K562 (cell line): ENCODE data around the gene MCM5. TPM values are rescaled to one million over a fixed set of nuclear protein-coding genes. Genes with fewer than 3 reads are reported as not detected.

Experiments
- ATF7 ChIP-seq: fragments of 450-650 bp; IDR thresholded peaks from 2 replicates; pipeline ENCODE4 v1.7.1; 2014; ENCODE audit warnings: mild to moderate bottlenecking, moderate library complexity
- DDX20 ChIP-seq: fragments of 450-650 bp; IDR thresholded peaks from 2 replicates; pipeline ENCODE4 v1.6.1; 2016; ENCODE audit warnings: missing genetic modification characterization, low read depth, mild to moderate bottlenecking, missing compliant biosample characterization, moderate library complexity
- HMG20B ChIP-seq: fragments of 250-450 bp; sonication (Bioruptor Pico); IDR thresholded peaks from 2 replicates; pipeline ENCODE4 v1.5.0; 2021; ENCODE audit warnings: mild to moderate bottlenecking
- HNRNPLL ChIP-seq: fragments of 200-400 bp; formaldehyde crosslinking; IDR thresholded peaks from 2 replicates; pipeline ENCODE4 v1.6.1; 2017; ENCODE audit warnings: low read length, low read depth, mild to moderate bottlenecking; ENCODE audit not compliant: poor library complexity, severe bottlenecking
- MEF2D ChIP-seq: conservative IDR thresholded peaks from 2 replicates; pipeline ENCODE4 v1.6.1; 2016; ENCODE audit warnings: low read depth, missing genetic modification characterization, missing compliant biosample characterization
- MYC ChIP-seq, 2 experiments: fragments of 250-450 bp in 1 of 2; sonication (Bioruptor Pico) in 1 of 2; IDR thresholded peaks; 2 replicates each; pipeline versions ENCODE4 v1.5.1 to v1.6.1; 2012 to 2021; ENCODE audit warnings: low read depth in 2 of 2, borderline replicate concordance in 1 of 2, improper control_type of control experiment in 1 of 2, low read length in 1 of 2, mild to moderate bottlenecking in 1 of 2, moderate library complexity in 1 of 2
- NR1H2 ChIP-seq: sonication (generic); formaldehyde crosslinking; IDR thresholded peaks from 2 replicates; pipeline ENCODE4 v1.4.0; 2020; ENCODE audit warnings: mild to moderate bottlenecking, missing genetic modification reagents
- POLR3A ChIP-seq: IDR thresholded peaks from 2 replicates; pipeline ENCODE4 v1.6.1; 2011; ENCODE audit warnings: borderline replicate concordance, mild to moderate bottlenecking, moderate library complexity; ENCODE audit not compliant: insufficient read length, insufficient read depth; ENCODE audit errors: extremely low read depth
- POU5F1 ChIP-seq: fragments of 150-350 bp; IDR thresholded peaks from 2 replicates; pipeline ENCODE4 v1.6.1; 2014; ENCODE audit warnings: borderline replicate concordance, low read length, low read depth, mild to moderate bottlenecking; ENCODE audit not compliant: partially characterized antibody
- PPARD ChIP-seq: fragments of 250-450 bp; sonication (Bioruptor Pico); IDR thresholded peaks from 2 replicates; pipeline ENCODE4 v1.8.0; 2022; ENCODE audit warnings: inconsistent platforms, mild to moderate bottlenecking, moderate library complexity
- SMC3 ChIP-seq: conservative IDR thresholded peaks from 2 replicates; pipeline ENCODE4 v1.6.1; 2011; ENCODE audit warnings: low read depth, low read length, improper control_type of control experiment; ENCODE audit not compliant: insufficient read depth
- TCF7L2 ChIP-seq: fragments of 150-350 bp; IDR thresholded peaks from 2 replicates; pipeline ENCODE4 v1.6.1; 2016; ENCODE audit warnings: low read depth, mild to moderate bottlenecking, low read length, moderate library complexity
- THAP12 ChIP-seq: fragments of 250-450 bp; sonication (Bioruptor Pico); IDR thresholded peaks from 2 replicates; pipeline ENCODE4 v1.9.0; 2021; ENCODE audit warnings: mild to moderate bottlenecking, inconsistent platforms
- TRIM24 ChIP-seq, 2 experiments: fragments of 450-650 bp; IDR thresholded peaks; 2 replicates each; pipeline ENCODE4 v1.6.1; 2016
- ZNF311 ChIP-seq: fragments of 250-450 bp; sonication (Bioruptor Pico); IDR thresholded peaks from 2 replicates; pipeline ENCODE4 v1.4.0; 2020; ENCODE audit warnings: mild to moderate bottlenecking, moderate library complexity
- ZNF407 ChIP-seq: fragments of 450-650 bp; IDR thresholded peaks from 2 replicates; pipeline ENCODE4 v1.6.1; 2016; ENCODE audit warnings: low read depth
- polyA plus RNA-seq, 8 experiments: library from polyadenylated mRNA; depleted of rRNA in 4 of 8; stranded (reverse) in 5 of 8; unstranded in 3 of 8; fragments of >200 nt; fragmentation: Nextera tagmentation in 2 of 8; fragmentation: Illumina TruSeq in 1 of 8; extraction: Ambion mirVana in 2 of 8; extraction: Trizol in 1 of 8; gene quantifications; 2 replicates each; pipeline versions ENCODE4 v1.2.1 to v1.2.3, GENCODE V29; 2011 to 2014; ENCODE audit warnings: inconsistent platforms in 1 of 8, missing spikeins in 1 of 8
- total RNA-seq, 7 experiments: library from RNA; depleted of rRNA in 6 of 7; stranded (reverse); fragments of >200 nt in 6 of 7; fragmentation: Illumina TruSeq in 2 of 7; extraction: Trizol in 2 of 7; gene quantifications; 2 replicates each; pipeline versions ENCODE4 v1.2.1 to v1.2.3, GENCODE V29; 2011 to 2021; ENCODE audit warnings: low replicate concordance in 1 of 7

MCM5 gene
- total and polyA plus RNA-seq, 9 of the 15 experiments (the other 6 are each of a cell fraction or from before 2014, with no cell fraction given), result 5.6 to 180 (median 66.1) TPM

GRCh38 chr22:35350539-35351503 is 49.1 kb upstream of the MCM5 start (continued):
- TF ChIP-seq ZNF311 (CRISPR knock-in tag) (no peak), PPARD (CRISPR knock-in tag) (no peak), ZNF407 (no peak), TRIM24 (IDR thresholded peaks at IDR 0.05) (no peak), ATF7 (peak; percentile 39; the same call in 1 of the 2 replicates), HNRNPLL (no peak), MYC (IDR thresholded peaks at IDR 0.05; ENCODE audit: low read depth, low read length) (peak; percentile 44; the same call in 1 of the 2 replicates), MYC (CRISPR knock-in tag; IDR thresholded peaks at IDR 0.05; ENCODE audit: borderline replicate concordance, low read depth) (no peak), HMG20B (CRISPR knock-in tag) (peak; percentile 70; the same call in 1 of the 2 replicates), SMC3 (peak; percentile 81), NR1H2 (CRISPR knock-in tag) (peak; percentile 28; the same call in 1 of the 2 replicates), THAP12 (no peak), TCF7L2 (no peak), POU5F1 (no peak), MEF2D (no peak), DDX20 (tag) (no peak), POLR3A (no peak)
